ENCODE measurements around the gene RIOK2.
A peak's percentile ranks its signal among the peaks of the same experiment; 100 is the strongest.
"Not testable (repeated sequence)": the region's sequence is repeated elsewhere in the genome, so short reads cannot be mapped to it uniquely, and the experiment has no call there.

The RIOK2 gene

GRCh38 chr5:97165726-97166125, 17.3 kb downstream of the RIOK2 start:
- DNase-seq: no peak

- no peak for DNase-seq
Measured at GRCh38 chr5:97164846-97165245, 18.2 kb downstream of the RIOK2 start.

- no peak for DNase-seq
Measured at GRCh38 chr5:97163790-97164285, 19.2 kb downstream of the RIOK2 start.

GRCh38 chr5:97163360-97163764, 19.7 kb downstream of the RIOK2 start:
- DNase-seq: no peak

GRCh38 chr5:97162045-97162444, 21.0 kb downstream of the RIOK2 start:
- peak; percentile 65 for DNase-seq

- DNase-seq: no peak
Measured at GRCh38 chr5:97157689-97158088, 25.4 kb downstream of the RIOK2 start.

GRCh38 chr5:97151370-97151769, 31.7 kb downstream of the RIOK2 start:
- no peak for DNase-seq

GRCh38 chr5:97150401-97150800, 32.6 kb downstream of the RIOK2 start:
- DNase-seq: no peak

- peak; percentile 3 for DNase-seq
Measured at GRCh38 chr5:97149709-97150108, 33.3 kb downstream of the RIOK2 start.

- DNase-seq: no peak
Measured at GRCh38 chr5:97148288-97148687, 34.8 kb downstream of the RIOK2 start.

- no peak for DNase-seq
Measured at GRCh38 chr5:97143704-97144103, 39.3 kb downstream of the RIOK2 start.

- DNase-seq: peak; percentile 51
Measured at GRCh38 chr5:97142521-97143254, 40.4 kb downstream of the RIOK2 start, which contains the start of gene LIX1. TSS of gene LIX1 (minus strand) at chr5:97142611. CDS start at chr5:97142576, 35 bp downstream.

GRCh38 chr5:97141539-97141938, 41.5 kb downstream of the RIOK2 start:
- DNase-seq: no peak

GRCh38 chr5:97141031-97141430, 42.0 kb downstream of the RIOK2 start:
- DNase-seq: no peak

- not testable (repeated sequence) for DNase-seq
Measured at GRCh38 chr5:97140250-97140649, 42.8 kb downstream of the RIOK2 start.

- DNase-seq: no peak
Measured at GRCh38 chr5:97136475-97136874, 46.6 kb downstream of the RIOK2 start.

GRCh38 chr5:97135868-97136267, 47.2 kb downstream of the RIOK2 start:
- no peak for DNase-seq

- DNase-seq: no peak
Measured at GRCh38 chr5:97134634-97135033, 48.4 kb downstream of the RIOK2 start.

- no peak for DNase-seq
Measured at GRCh38 chr5:97133101-97133500, 49.9 kb downstream of the RIOK2 start.

GRCh38 chr5:97131921-97132320, 51.1 kb downstream of the RIOK2 start:
- no peak for DNase-seq

GRCh38 chr5:97131139-97131710, 51.8 kb downstream of the RIOK2 start:
- DNase-seq: no peak

GRCh38 chr5:97127727-97128126, 55.3 kb downstream of the RIOK2 start:
- DNase-seq: no peak

GRCh38 chr5:97125125-97125683, 57.8 kb downstream of the RIOK2 start:
- DNase-seq: no peak

GRCh38 chr5:97124335-97124734, 58.7 kb downstream of the RIOK2 start:
- no peak for DNase-seq

Data from NCI-H2227 treated with DMSO at 0.1 percent for 48 hours (cell line).